ENCODE data around the gene PKP3. TPM values are rescaled to one million over a fixed set of nuclear protein-coding genes. Genes with fewer than 3 reads are reported as not detected.
"Not testable (repeated sequence)": the region's sequence is repeated elsewhere in the genome, so short reads cannot be mapped to it uniquely, and the experiment has no call there.

The PKP3 gene
- total and polyA plus RNA-seq, 2 donors from 2014 or later, result 1.9 to 3.6 TPM

DNA sequence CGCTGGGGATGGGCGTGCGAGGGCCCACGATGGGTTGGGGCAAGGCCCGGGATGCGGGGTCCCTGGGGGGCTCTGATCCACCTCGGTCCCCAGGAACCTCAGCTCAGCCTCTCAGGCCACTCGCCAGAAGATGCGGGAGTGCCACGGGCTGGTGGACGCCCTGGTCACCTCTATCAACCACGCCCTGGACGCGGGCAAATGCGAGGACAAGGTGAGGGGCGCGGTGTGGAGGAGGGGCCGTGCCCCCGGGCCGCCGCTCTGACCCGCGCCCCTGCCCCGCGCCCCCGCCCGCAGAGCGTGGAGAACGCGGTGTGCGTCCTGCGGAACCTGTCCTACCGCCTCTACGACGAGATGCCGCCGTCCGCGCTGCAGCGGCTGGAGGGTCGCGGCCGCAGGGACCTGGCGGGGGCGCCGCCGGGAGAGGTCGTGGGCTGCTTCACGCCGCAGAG, 6.3 kb downstream of the PKP3 start:
- TF ChIP-seq, protein P1, sequence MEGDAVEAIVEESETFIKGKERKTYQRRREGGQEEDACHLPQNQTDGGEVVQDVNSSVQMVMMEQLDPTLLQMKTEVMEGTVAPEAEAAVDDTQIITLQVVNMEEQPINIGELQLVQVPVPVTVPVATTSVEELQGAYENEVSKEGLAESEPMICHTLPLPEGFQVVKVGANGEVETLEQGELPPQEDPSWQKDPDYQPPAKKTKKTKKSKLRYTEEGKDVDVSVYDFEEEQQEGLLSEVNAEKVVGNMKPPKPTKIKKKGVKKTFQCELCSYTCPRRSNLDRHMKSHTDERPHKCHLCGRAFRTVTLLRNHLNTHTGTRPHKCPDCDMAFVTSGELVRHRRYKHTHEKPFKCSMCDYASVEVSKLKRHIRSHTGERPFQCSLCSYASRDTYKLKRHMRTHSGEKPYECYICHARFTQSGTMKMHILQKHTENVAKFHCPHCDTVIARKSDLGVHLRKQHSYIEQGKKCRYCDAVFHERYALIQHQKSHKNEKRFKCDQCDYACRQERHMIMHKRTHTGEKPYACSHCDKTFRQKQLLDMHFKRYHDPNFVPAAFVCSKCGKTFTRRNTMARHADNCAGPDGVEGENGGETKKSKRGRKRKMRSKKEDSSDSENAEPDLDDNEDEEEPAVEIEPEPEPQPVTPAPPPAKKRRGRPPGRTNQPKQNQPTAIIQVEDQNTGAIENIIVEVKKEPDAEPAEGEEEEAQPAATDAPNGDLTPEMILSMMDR (IDR thresholded peaks at IDR 0.05; ENCODE audit: borderline replicate concordance, extremely low read depth, insufficient read depth), result no peak
- Histone ChIP-seq H3K27ac (ENCODE audit: low read depth in 2 of 2, low read length in 2 of 2) (no peak overlapping the region), H3K9ac (ENCODE audit: low read length in 3 of 3) (no peak overlapping the region), H3K9me3 (ENCODE audit: control insufficient read depth in 2 of 3, insufficient read depth in 1 of 3, low read length in 3 of 3) (no peaks in the 10 kb centered on the region), H3K4me1 (ENCODE audit: control insufficient read depth in 2 of 3, insufficient read depth in 2 of 3, low read depth in 1 of 3, low read length in 3 of 3) (no peaks in the 10 kb centered on the region), H3K27me3 (ENCODE audit: control insufficient read depth, insufficient read depth, low read length) (no peaks in the 10 kb centered on the region), H3K4me3 (ENCODE audit: low read length in 3 of 3) (no peak overlapping the region), H3K36me3 (ENCODE audit: control insufficient read depth in 2 of 3, insufficient read depth in 3 of 3, low read length in 3 of 3) (no peaks in the 10 kb centered on the region)
- intact Hi-C loops (cut with DNase I), result no loop called here
- DNase-seq (peak in 1 of 5 donors; percentile 66), FAIRE-seq (no peak)

DNA sequence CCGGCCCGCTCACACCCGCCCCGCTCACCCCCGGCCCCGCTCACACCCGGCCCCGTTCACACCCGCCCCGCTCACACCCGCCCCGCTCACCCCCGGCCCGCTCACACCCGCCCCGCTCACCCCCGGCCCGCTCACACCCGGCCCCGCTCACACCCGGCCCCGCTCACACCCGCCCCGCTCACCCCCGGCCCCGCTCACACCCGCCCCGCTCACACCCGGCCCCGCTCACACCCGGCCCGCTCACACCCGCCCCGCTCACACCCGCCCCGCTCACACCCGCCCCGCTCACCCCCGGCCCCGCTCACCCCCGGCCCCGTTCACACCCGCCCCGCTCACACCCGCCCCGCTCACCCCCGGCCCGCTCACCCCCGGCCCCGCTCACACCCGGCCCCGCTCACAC, 7.2 kb downstream of the PKP3 start:
- DNase-seq; H3K4me1 ChIP-seq (ENCODE audit: control insufficient read depth in 2 of 3, insufficient read depth in 2 of 3, low read depth in 1 of 3, low read length in 3 of 3); H3K27me3 ChIP-seq (ENCODE audit: control insufficient read depth, insufficient read depth, low read length); FAIRE-seq; H3K4me3 ChIP-seq (ENCODE audit: low read length in 3 of 3); H3K27ac ChIP-seq (ENCODE audit: low read depth in 2 of 2, low read length in 2 of 2); intact Hi-C loops (cut with DNase I); H3K36me3 ChIP-seq (ENCODE audit: control insufficient read depth in 2 of 3, insufficient read depth in 3 of 3, low read length in 3 of 3); H3K9me3 ChIP-seq (ENCODE audit: control insufficient read depth in 2 of 3, insufficient read depth in 1 of 3, low read length in 3 of 3); H3K9ac ChIP-seq (ENCODE audit: low read length in 3 of 3): not testable (repeated sequence)

DNA sequence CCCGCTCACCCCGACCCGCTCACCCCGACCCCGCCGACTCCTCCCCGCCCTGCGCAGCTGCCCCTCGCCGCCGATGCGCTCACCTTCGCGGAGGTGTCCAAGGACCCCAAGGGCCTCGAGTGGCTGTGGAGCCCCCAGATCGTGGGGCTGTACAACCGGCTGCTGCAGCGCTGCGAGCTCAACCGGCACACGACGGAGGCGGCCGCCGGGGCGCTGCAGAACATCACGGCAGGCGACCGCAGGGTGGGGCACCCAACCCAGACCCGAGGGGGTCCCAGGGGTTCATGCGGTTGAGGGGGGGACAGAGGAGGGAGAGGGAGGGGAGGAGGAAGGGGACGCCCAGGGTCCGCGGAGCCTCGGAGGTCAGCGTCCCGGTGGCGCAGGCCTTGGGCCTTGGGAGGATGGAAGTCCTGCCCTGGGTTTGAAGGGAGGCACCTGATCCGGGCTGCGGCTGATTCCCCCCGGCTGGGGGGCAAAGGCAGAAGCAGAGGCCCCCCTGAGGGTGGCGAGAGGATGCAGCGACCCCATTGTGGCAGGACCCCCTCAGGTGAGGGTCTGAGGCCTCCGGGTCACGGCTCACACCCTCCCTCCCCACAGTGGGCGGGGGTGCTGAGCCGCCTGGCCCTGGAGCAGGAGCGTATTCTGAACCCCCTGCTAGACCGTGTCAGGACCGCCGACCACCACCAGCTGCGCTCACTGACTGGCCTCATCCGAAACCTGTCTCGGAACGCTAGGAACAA, 9.2 kb downstream of the PKP3 start:
- TF ChIP-seq, protein P1 (IDR thresholded peaks at IDR 0.05; ENCODE audit: borderline replicate concordance, extremely low read depth, insufficient read depth), result no peak
- H3K9me3 ChIP-seq (ENCODE audit: control insufficient read depth in 2 of 3, insufficient read depth in 1 of 3, low read length in 3 of 3), result no peaks in the 10 kb centered on the region
- peaks cover 0 to 14% (median 0%) of the 10 kb centered on the region in 3 donors for H3K4me1 ChIP-seq (ENCODE audit: control insufficient read depth in 2 of 3, insufficient read depth in 2 of 3, low read depth in 1 of 3, low read length in 3 of 3)
- intact Hi-C loops (cut with DNase I), result no loop called here
- H3K4me3 ChIP-seq (ENCODE audit: low read length in 3 of 3), result no peak overlapping the region
- DNase-seq (peak in 1 of 5 donors; percentile 65), FAIRE-seq (no peak)
- no peaks in the 10 kb centered on the region for H3K36me3 ChIP-seq (ENCODE audit: control insufficient read depth in 2 of 3, insufficient read depth in 3 of 3, low read length in 3 of 3)
- H3K9ac ChIP-seq (ENCODE audit: low read length in 3 of 3), result no peak overlapping the region
- no peaks in the 10 kb centered on the region for H3K27me3 ChIP-seq (ENCODE audit: control insufficient read depth, insufficient read depth, low read length)
- no peak overlapping the region for H3K27ac ChIP-seq (ENCODE audit: low read depth in 2 of 2, low read length in 2 of 2)

DNA sequence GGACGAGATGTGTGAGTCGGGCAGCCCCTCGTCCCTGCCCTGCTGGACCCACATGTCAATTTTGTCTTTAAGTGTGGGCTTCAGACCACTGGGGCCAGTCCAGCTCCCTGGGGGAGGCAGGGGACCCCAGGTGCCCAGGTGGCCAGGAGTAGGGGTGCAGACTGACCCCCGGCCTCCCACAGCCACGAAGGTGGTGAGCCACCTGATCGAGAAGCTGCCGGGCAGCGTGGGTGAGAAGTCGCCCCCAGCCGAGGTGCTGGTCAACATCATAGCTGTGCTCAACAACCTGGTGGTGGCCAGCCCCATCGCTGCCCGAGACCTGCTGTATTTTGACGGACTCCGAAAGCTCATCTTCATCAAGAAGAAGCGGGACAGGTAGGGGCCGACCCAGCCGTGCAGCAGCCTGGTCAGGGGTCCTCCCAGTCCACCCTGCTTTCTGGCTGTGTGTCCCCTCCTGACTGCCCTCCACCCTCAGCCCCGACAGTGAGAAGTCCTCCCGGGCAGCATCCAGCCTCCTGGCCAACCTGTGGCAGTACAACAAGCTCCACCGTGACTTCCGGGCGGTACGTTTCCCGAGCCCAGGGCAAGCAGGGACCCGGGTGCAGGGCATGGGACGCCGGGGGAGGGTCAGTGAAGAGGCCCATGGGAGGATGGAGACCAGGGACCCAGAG, 9.9 kb downstream of the PKP3 start:
- H3K36me3 ChIP-seq (ENCODE audit: control insufficient read depth in 2 of 3, insufficient read depth in 3 of 3, low read length in 3 of 3), result no peaks in the 10 kb centered on the region
- TF ChIP-seq, protein P1 (IDR thresholded peaks at IDR 0.05; ENCODE audit: borderline replicate concordance, extremely low read depth, insufficient read depth), result no peak
- DNase-seq (peak in 1 of 5 donors; percentile 80), FAIRE-seq (no peak)
- H3K27me3 ChIP-seq (ENCODE audit: control insufficient read depth, insufficient read depth, low read length), result no peaks in the 10 kb centered on the region
- no peak overlapping the region for H3K27ac ChIP-seq (ENCODE audit: low read depth in 2 of 2, low read length in 2 of 2)
- no peak overlapping the region for H3K4me3 ChIP-seq (ENCODE audit: low read length in 3 of 3)
- no peak overlapping the region for H3K9ac ChIP-seq (ENCODE audit: low read length in 3 of 3)
- intact Hi-C loops (cut with DNase I), result no loop called here
- no peaks in the 10 kb centered on the region for H3K9me3 ChIP-seq (ENCODE audit: control insufficient read depth in 2 of 3, insufficient read depth in 1 of 3, low read length in 3 of 3)
- peaks cover 0 to 17% (median 3%) of the 10 kb centered on the region in 3 donors for H3K4me1 ChIP-seq (ENCODE audit: control insufficient read depth in 2 of 3, insufficient read depth in 2 of 3, low read depth in 1 of 3, low read length in 3 of 3)
